ENCODE data around the gene PPP1CA. TPM values are rescaled to one million over a fixed set of nuclear protein-coding genes. Genes with fewer than 3 reads are reported as not detected.

PPP1CA gene
- total and polyA plus RNA-seq, 7 donors, result 72.6 to 191 (median 108) TPM

DNA sequence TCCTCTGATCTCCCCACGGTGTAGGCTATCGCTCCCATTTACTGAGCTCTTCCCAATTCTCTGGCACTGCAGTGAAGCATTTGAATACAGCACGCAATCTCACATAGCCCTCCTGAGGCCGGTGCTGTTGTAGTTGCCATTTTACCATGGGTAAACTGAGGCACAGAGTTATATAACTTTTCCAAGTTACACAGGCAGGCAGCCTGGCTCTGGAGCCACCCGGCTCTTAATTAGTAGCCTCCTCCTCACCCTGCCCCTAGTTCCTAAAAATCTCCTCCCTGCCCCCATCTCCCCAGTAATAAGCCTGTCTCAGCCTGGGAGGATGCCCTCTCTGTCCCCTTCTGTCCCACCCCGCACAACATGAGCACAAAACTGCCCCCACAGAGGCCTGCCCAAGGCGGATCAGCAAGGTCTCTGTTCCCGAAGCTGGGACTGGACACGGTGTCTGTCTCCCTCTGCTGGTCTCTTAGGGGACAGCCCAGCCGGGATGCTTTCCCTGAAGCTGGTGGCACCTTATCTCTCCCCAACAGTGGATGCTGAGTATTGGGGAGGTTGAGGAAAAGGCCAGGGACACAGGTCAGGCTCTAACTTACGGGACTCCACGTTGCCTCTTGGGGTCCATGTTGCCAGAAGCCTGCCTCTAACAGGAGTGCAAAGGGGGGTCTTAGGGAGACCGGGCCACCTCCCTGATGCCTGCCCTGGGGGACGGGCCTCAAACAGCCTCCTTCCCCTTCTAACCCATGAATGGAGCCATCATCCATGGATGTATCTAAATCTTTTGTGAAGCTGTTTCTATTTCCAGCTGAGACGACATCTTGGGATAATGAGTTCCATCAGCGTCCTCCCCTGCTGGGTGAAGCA lies 19.2 kb downstream of the PPP1CA start:
- WGBS, 3 donors, result 41 to 44% (median 41%) methylated on average over 16 of the region's 16 CpGs
- intact Hi-C loops (cut with DNase I), result loop anchor here (1.0 to 10.0 kb wide), 4 partner anchors 25 to 120 kb away; partner anchors contain the start of gene GRK2 (in 1 of the 2)
- no peaks in the 10 kb centered on the region for H3K27me3 ChIP-seq (ENCODE audit: insufficient read depth in 3 of 3, low read length in 2 of 3)

DNA sequence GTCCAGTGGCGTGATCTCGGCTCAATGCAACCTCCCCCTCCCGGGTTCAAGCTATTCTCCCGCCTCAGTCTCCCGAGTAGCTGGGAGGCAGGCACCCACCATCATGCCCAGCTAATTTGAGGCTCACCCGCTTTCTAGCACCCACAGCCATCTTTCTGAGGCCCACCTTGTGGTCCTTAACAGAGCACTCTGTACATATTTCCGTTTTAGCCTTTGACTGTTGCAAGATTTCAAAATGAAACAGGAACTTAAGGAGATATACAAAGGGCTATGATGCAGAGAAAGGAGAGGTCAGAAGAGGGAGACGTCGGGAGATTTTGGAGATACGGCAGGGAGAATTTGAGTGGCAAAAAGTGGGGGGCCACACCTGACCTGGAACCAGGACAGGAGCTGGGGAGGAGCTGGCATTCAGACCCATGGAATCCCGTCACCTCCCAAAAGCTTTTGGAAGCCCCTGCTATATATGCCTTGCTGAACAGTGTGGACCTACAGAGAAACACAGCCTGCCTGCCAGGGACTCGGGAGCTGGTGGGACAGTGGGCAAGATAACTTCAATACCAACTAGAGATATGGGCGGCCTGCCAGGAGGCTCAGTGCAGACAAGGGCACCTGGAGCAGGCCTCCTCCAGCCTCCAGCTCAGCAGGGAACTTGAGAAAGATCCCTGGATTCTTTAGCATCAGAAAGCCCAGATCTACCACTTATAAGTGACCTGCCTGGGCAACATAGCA lies 20.2 kb downstream of the PPP1CA start:
- Histone ChIP-seq H3K4me1 (no peaks in the 10 kb centered on the region), H3K9me3 (no peaks in the 10 kb centered on the region), H3K27me3 (ENCODE audit: insufficient read depth in 3 of 3, low read length in 2 of 3) (no peaks in the 10 kb centered on the region), H3K27ac (no peak overlapping the region), H3K4me3 (no peak overlapping the region), H3K36me3 (ENCODE audit: insufficient read depth in 1 of 2, low read depth in 1 of 2) (no peaks in the 10 kb centered on the region)
- intact Hi-C loops (cut with DNase I), result loop anchor here (5.0 to 10.0 kb wide), 2 partner anchors 117 to 119 kb away; partner anchors contain the start of gene GRK2 (in 1 of the 2)
- no peak for DNase-seq
- no peak for ATAC-seq
- TF ChIP-seq, protein P1, sequence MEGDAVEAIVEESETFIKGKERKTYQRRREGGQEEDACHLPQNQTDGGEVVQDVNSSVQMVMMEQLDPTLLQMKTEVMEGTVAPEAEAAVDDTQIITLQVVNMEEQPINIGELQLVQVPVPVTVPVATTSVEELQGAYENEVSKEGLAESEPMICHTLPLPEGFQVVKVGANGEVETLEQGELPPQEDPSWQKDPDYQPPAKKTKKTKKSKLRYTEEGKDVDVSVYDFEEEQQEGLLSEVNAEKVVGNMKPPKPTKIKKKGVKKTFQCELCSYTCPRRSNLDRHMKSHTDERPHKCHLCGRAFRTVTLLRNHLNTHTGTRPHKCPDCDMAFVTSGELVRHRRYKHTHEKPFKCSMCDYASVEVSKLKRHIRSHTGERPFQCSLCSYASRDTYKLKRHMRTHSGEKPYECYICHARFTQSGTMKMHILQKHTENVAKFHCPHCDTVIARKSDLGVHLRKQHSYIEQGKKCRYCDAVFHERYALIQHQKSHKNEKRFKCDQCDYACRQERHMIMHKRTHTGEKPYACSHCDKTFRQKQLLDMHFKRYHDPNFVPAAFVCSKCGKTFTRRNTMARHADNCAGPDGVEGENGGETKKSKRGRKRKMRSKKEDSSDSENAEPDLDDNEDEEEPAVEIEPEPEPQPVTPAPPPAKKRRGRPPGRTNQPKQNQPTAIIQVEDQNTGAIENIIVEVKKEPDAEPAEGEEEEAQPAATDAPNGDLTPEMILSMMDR (IDR thresholded peaks at IDR 0.05), result no peak
- WGBS, 3 donors, result 78 to 82% (median 82%) methylated on average over 13 of the region's 13 CpGs

More for the DNA sequence above, 19.2 kb downstream of the PPP1CA start:
- DNase-seq (peak; percentile 80 to 86), ATAC-seq (peak; percentile 86 to 95 (median 91))
- Histone ChIP-seq H3K9me3 (no peaks in the 10 kb centered on the region), H3K4me3 (no peak overlapping the region), H3K4me1 (no peaks in the 10 kb centered on the region), H3K36me3 (ENCODE audit: insufficient read depth in 1 of 2, low read depth in 1 of 2) (no peaks in the 10 kb centered on the region), H3K27ac (no peak overlapping the region)
- TF ChIP-seq, protein P1 (IDR thresholded peaks at IDR 0.05), result peak; percentile 96

- TF ChIP-seq, protein P1 (IDR thresholded peaks at IDR 0.05), result no peak
- intact Hi-C loops (cut with DNase I), result loop anchor here (5.0 to 10.0 kb wide), 2 partner anchors 115 to 117 kb away; partner anchors contain the start of gene GRK2 (in 1 of the 2)
- Histone ChIP-seq H3K9me3 (no peaks in the 10 kb centered on the region), H3K27me3 (ENCODE audit: insufficient read depth in 3 of 3, low read length in 2 of 3) (peaks cover 0 to 17% (median 5%) of the 10 kb centered on the region in 3 donors), H3K36me3 (ENCODE audit: insufficient read depth in 1 of 2, low read depth in 1 of 2) (no peaks in the 10 kb centered on the region), H3K27ac (no peak overlapping the region), H3K4me3 (no peak overlapping the region), H3K4me1 (peaks cover 3% of the 10 kb centered on the region)
- ATAC-seq, result no peak
- DNase-seq, result no peak
- 73 to 80% (median 78%) methylated on average over 22 to 23 of the region's 23 CpGs for WGBS, 3 donors
Observed at GRCh38 chr11:67379061-67380058, 22.3 kb downstream of the PPP1CA start.

- H3K27ac ChIP-seq, result no peak overlapping the region
- H3K36me3 ChIP-seq (ENCODE audit: insufficient read depth in 1 of 2, low read depth in 1 of 2), result no peaks in the 10 kb centered on the region
- 86 to 93% (median 88%) methylated on average over 4 of the region's 4 CpGs for WGBS, 3 donors
- peaks cover 12% of the 10 kb centered on the region for H3K4me1 ChIP-seq
- ATAC-seq (no peak), DNase-seq (no peak)
- TF ChIP-seq, protein P1 (IDR thresholded peaks at IDR 0.05), result no peak
- intact Hi-C loops (cut with DNase I), result no loop called here
- H3K9me3 ChIP-seq, result no peaks in the 10 kb centered on the region
- H3K27me3 ChIP-seq (ENCODE audit: insufficient read depth in 3 of 3, low read length in 2 of 3), result peaks cover 0 to 25% (median 5%) of the 10 kb centered on the region in 3 donors
- no peak overlapping the region for H3K4me3 ChIP-seq
Observed at GRCh38 chr11:67378544-67378943, 23.1 kb downstream of the PPP1CA start.
